Parathyroid adenoma (tissue), 2 donors: ENCODE data around the gene RANBP3L.

Source experiments
- H2AFZ ChIP-seq: fragments of 300-600 bp; sonication (generic); one replicate; pipeline ENCODE4 v1.7.0; 2017; ENCODE audit warnings: antibody characterized with exemption, mild to moderate bottlenecking
- H3K27ac ChIP-seq: fragments of 300-600 bp; sonication (generic); one replicate; pipeline ENCODE4 v1.7.0; 2017
- H3K27me3 ChIP-seq: fragments of 300-600 bp; sonication (generic); one replicate; pipeline ENCODE4 v1.7.0; 2017; ENCODE audit warnings: low read length; ENCODE audit not compliant: control insufficient read depth, insufficient read depth
- H3K36me3 ChIP-seq: fragments of 300-600 bp; sonication (generic); one replicate; pipeline ENCODE4 v1.7.0; 2017; ENCODE audit warnings: low read length; ENCODE audit not compliant: control insufficient read depth, insufficient read depth
- H3K4me1 ChIP-seq: fragments of 300-600 bp; sonication (generic); one replicate; pipeline ENCODE4 v1.7.0; 2017; ENCODE audit warnings: control low read depth
- H3K4me2 ChIP-seq: fragments of 300-600 bp; sonication (generic); one replicate; pipeline ENCODE4 v1.7.0; 2017; ENCODE audit warnings: low read length
- H3K4me3 ChIP-seq: fragments of 300-600 bp; sonication (generic); one replicate; pipeline ENCODE4 v1.7.0; 2017; ENCODE audit warnings: low read depth, low read length
- H3K79me2 ChIP-seq: fragments of 300-600 bp; sonication (generic); one replicate; pipeline ENCODE4 v1.7.0; 2017; ENCODE audit warnings: control low read depth
- H3K9ac ChIP-seq: fragments of 300-600 bp; sonication (generic); one replicate; pipeline ENCODE4 v1.7.0; 2017; ENCODE audit warnings: mild to moderate bottlenecking
- H3K9me3 ChIP-seq: fragments of 300-600 bp; sonication (generic); one replicate; pipeline ENCODE4 v1.7.0; 2017; ENCODE audit warnings: low read length; ENCODE audit not compliant: control insufficient read depth
- CTCF ChIP-seq: fragments of 300-600 bp; sonication (generic); IDR thresholded peaks from one replicate; pipeline ENCODE4 v1.7.0; 2017; ENCODE audit warnings: antibody characterized with exemption, mild to moderate bottlenecking
- donor health status: primary hyperparathyroidism.

RANBP3L gene

GRCh38 chr5:36253575-36253974 lies 48.1 kb downstream of the RANBP3L start:
- TF ChIP-seq CTCF: no peak
- H3K4me3 ChIP-seq: no peak overlapping the region
- H3K27ac ChIP-seq: no peak overlapping the region
- no peaks in the 10 kb centered on the region for H3K9me3 ChIP-seq
- no peaks in the 10 kb centered on the region for H3K27me3 ChIP-seq
- no peaks in the 10 kb centered on the region for H3K79me2 ChIP-seq
- no peaks in the 10 kb centered on the region for H3K4me1 ChIP-seq
- H2AFZ ChIP-seq: no peak overlapping the region
- no peaks in the 10 kb centered on the region for H3K36me3 ChIP-seq
- no peak overlapping the region for H3K4me2 ChIP-seq
- no peak overlapping the region for H3K9ac ChIP-seq

GRCh38 chr5:36252722-36253365 lies 48.9 kb downstream of the RANBP3L start:
- Histone ChIP-seq H3K9ac (no peak overlapping the region), H3K27ac (no peak overlapping the region), H3K4me3 (no peak overlapping the region), H3K4me2 (no peak overlapping the region), H3K36me3 (no peaks in the 10 kb centered on the region), H3K79me2 (no peaks in the 10 kb centered on the region), H3K9me3 (no peaks in the 10 kb centered on the region), H3K27me3 (no peaks in the 10 kb centered on the region), H3K4me1 (no peaks in the 10 kb centered on the region), H2AFZ (no peak overlapping the region)
- no peak for TF ChIP-seq CTCF

- H3K9me3 ChIP-seq: no peaks in the 10 kb centered on the region
- TF ChIP-seq CTCF: no peak
- no peaks in the 10 kb centered on the region for H3K79me2 ChIP-seq
- no peak overlapping the region for H2AFZ ChIP-seq
- H3K9ac ChIP-seq: no peak overlapping the region
- no peaks in the 10 kb centered on the region for H3K27me3 ChIP-seq
- no peaks in the 10 kb centered on the region for H3K36me3 ChIP-seq
- H3K4me1 ChIP-seq: no peaks in the 10 kb centered on the region
- no peak overlapping the region for H3K4me3 ChIP-seq
- H3K27ac ChIP-seq: no peak overlapping the region
- no peak overlapping the region for H3K4me2 ChIP-seq
Observed at GRCh38 chr5:36251218-36251617, 50.5 kb downstream of the RANBP3L start.

GRCh38 chr5:36250427-36250826 lies 51.3 kb downstream of the RANBP3L start:
- H3K9me3 ChIP-seq: no peaks in the 10 kb centered on the region
- H3K79me2 ChIP-seq: no peaks in the 10 kb centered on the region
- H3K4me1 ChIP-seq: no peaks in the 10 kb centered on the region
- H3K4me2 ChIP-seq: no peak overlapping the region
- H3K4me3 ChIP-seq: no peak overlapping the region
- no peak overlapping the region for H2AFZ ChIP-seq
- TF ChIP-seq CTCF: no peak
- H3K36me3 ChIP-seq: no peaks in the 10 kb centered on the region
- no peak overlapping the region for H3K27ac ChIP-seq
- no peaks in the 10 kb centered on the region for H3K27me3 ChIP-seq
- no peak overlapping the region for H3K9ac ChIP-seq
